IPS-15b (cell line): ENCODE measurements around the gene PIK3IP1.

Source experiments
- H3K27me3 ChIP-seq: one replicate; pipeline ENCODE4 v1.6.1; 2013; ENCODE audit warnings: low read length; ENCODE audit not compliant: control insufficient read depth, insufficient read depth
- H3K36me3 ChIP-seq: one replicate; pipeline ENCODE4 v1.6.1; 2013; ENCODE audit warnings: low read length; ENCODE audit not compliant: control insufficient read depth, insufficient read depth
- H3K4me1 ChIP-seq: one replicate; pipeline ENCODE4 v1.6.1; 2013; ENCODE audit warnings: mild to moderate bottlenecking, low read length; ENCODE audit not compliant: control insufficient read depth, insufficient read depth
- H3K4me3 ChIP-seq: one replicate; pipeline ENCODE4 v1.5.1; 2013; ENCODE audit warnings: low read depth, low read length
- H3K9ac ChIP-seq: one replicate; pipeline ENCODE4 v1.6.1; 2013; ENCODE audit warnings: low read depth, mild to moderate bottlenecking, low read length
- H3K9me3 ChIP-seq: one replicate; pipeline ENCODE4 v1.6.1; 2013; ENCODE audit warnings: mild to moderate bottlenecking, low read length; ENCODE audit not compliant: control insufficient read depth, insufficient read depth

Gene PIK3IP1

DNA sequence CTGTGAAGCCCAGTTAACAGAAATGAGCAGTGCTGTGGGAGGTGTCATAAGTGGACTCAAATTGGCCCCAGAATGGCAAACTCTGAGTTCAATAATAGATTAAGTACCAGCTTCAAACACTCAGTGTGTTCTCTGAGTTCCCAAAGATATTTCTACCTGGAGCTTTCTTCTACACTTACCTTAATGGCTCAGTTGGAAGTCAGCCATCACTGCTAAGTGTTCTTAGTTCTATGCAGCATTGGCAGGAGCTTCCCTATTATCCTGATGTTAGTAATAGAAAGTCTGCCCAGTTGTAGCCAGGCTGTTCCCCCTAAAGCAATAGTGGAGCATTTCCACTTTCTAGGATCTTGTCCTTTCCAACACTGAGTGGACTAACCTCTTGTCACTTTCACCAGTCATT lies 9.7 kb upstream of the PIK3IP1 start:
- Histone ChIP-seq H3K36me3 (no peaks in the 10 kb centered on the region), H3K27me3 (peaks cover 4% of the 10 kb centered on the region), H3K4me3 (no peak overlapping the region), H3K9ac (no peak overlapping the region), H3K9me3 (no peaks in the 10 kb centered on the region), H3K4me1 (no peaks in the 10 kb centered on the region)

DNA sequence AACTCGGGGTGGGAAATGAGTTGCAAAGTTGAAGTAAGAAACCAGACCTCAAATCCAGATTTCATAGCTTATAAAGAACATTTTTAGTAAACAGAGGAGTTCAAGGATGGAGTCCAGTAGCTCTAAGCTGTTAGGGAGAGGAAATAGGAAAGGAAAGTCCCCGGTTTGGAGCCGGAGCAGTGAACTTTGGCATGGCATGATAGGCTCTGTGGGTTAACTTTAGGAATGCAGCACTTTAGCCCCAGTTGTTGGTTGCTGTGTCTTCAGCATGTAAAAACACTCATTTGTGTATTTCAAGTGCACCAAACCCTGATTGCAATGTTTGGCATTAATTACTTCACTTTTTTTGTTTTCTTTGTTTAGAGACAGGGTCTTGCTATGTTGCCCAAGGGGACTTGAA lies 8.6 kb upstream of the PIK3IP1 start:
- Histone ChIP-seq H3K36me3 (no peaks in the 10 kb centered on the region), H3K4me3 (no peak overlapping the region), H3K9me3 (no peaks in the 10 kb centered on the region), H3K27me3 (peaks cover 4% of the 10 kb centered on the region), H3K4me1 (no peaks in the 10 kb centered on the region), H3K9ac (no peak overlapping the region)

DNA sequence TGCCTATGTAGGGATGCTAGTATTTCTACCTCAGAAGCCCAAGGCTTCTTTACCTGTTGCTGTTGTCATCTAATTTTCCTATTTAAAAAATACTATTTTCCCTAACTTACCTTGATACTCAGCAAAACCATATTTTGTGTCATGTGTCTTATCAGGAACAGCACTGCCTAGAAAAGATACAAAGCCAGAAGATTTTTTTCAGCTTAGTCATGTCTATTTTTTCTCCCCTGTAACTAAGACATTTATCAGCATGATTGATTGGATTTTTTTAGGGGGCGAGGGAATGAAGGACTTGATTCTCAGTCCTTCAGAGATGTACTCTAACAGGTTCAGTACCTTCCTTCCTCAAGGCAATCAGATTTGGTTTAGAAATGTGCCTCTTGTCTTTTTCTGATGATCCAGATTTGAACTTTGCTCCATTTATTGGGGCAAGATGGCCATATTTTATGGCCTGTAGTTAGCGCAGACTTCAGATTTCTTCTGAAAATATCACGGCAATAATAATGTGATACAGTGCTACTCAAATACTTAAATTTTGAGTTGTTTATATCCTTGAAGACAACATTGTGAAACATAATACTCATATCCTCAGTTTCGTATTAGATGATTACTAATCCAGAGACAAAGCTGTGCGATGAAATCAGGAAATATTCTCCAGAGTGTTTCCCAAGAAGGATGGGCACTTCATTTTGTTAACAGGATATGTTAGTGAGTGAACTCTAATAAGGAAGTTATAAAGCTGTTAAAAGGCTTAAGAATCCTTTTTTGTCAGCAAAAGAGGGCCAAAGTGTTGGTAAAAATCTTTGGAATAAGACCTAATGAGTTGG lies 3.8 kb upstream of the PIK3IP1 start:
- Histone ChIP-seq H3K4me3 (no peak overlapping the region), H3K27me3 (peaks cover 12% of the 10 kb centered on the region), H3K4me1 (peaks cover 5% of the 10 kb centered on the region), H3K36me3 (no peaks in the 10 kb centered on the region), H3K9ac (no peak overlapping the region), H3K9me3 (no peaks in the 10 kb centered on the region)

DNA sequence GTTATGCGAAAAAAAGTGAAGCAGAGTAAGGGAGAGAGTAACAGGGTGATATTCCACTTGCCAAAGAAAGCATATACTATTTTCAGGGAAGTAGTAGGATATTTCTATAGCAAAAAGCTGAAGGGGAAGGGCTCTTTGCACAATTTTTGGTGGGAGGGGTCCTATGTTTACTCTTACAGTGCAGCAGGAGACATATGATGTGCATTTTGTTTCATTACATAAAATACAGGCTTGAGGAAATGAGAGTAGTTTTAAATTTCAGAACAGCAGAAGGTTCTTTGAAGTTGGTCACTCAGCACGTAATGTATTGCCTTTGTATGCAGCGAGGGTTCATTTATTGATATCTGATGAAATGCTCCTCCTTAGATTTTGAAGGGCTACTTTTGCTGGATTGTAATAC lies 3.1 kb upstream of the PIK3IP1 start:
- H3K9me3 ChIP-seq: no peaks in the 10 kb centered on the region
- no peak overlapping the region for H3K9ac ChIP-seq
- peaks cover 5% of the 10 kb centered on the region for H3K4me1 ChIP-seq
- no peak overlapping the region for H3K4me3 ChIP-seq
- no peaks in the 10 kb centered on the region for H3K36me3 ChIP-seq
- peaks cover 13% of the 10 kb centered on the region for H3K27me3 ChIP-seq

DNA sequence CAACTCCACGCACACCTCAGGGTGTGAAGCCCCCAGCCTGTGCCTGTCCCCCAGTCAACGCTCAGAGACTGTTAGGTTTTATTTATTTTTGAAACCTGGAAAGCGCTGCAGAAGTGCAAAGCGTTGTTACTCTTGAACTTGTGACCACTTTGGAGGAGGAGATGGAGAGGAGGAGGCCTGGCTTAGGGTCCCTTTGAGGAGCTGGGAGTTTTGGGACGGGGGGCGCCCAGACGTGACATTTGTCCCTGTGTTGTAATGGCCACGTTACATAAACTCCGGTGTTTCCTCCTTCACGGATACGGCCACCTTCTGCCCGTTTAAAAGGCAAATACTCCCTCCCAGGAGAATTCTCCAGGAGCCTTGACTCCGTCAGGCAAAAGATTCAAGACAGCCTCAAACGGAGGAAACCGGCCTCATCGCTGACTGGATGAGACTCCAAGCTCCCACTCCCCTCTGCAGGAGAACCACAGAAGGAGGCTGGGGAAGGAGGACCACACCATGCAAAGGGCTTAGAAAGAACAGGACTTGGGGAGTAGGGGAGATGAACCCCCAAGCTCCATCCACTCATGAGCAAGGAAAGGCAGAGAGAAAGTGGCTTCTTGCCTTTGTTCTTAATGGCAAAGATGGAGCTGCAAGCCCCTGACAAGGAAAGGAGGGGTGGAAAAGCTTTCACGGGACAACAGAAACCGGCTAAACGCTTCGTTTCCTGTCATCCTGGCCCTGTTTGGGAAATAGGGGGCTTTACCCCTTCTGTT lies 630 bp downstream of the PIK3IP1 start:
- H3K4me1 ChIP-seq: peaks cover 5% of the 10 kb centered on the region
- H3K4me3 ChIP-seq: peak overlapping the region; percentile 67
- H3K9me3 ChIP-seq: no peaks in the 10 kb centered on the region
- peak overlapping the region; percentile 14 for H3K9ac ChIP-seq
- H3K36me3 ChIP-seq: no peaks in the 10 kb centered on the region
- H3K27me3 ChIP-seq: peaks cover 27% of the 10 kb centered on the region

DNA sequence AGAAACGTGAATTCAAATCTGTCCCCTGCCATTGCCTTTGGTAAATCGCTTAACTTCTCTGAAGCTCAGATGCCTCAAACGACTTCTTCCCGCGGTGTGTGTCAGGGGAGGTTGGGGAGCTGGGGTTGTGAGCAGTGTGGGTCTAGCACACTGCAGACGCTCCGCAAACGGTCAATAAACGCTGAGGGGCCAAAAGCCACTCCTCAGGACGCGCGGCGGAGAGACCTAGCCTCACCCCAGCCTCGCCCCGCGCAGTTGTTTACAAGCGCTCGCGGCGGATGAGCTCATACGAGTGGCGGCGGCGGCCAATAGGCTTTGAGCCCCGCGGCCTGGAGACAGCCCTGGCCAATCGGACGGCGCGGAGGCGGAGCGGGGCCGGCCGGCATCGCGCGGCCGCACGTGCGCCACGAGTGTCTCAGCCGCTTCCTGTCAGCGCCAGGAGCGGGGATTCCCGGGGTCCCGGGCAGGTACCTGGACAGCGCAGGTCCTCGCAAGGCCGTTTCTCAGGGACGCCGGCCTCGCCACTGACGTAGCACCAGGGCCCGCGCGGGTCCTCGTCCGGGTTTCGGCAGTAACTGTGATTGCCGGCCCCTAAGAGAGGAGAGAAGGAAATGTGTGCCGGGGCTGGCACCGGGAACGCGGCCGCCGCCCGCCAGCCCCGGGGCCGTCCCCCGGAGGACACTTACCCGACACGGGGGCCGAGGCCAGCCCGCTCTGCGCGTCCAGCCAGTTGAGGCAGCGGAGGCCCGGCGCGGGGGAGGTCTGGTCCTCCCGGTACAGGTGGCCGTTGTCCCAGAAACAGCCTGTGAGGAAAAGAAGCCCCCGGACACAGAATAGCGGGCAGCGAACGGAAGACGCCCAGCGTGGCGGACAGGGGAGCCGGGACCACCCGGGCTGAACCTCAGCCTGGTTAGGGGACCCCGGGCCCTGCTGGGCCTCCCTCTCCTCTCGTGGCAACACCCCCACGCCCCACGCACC lies 1.5 kb downstream of the PIK3IP1 start:
- peak overlapping the region; percentile 75 for H3K4me3 ChIP-seq
- no peaks in the 10 kb centered on the region for H3K9me3 ChIP-seq
- no peaks in the 10 kb centered on the region for H3K36me3 ChIP-seq
- peaks cover 27% of the 10 kb centered on the region for H3K27me3 ChIP-seq
- H3K4me1 ChIP-seq: peaks cover 5% of the 10 kb centered on the region
- no peak overlapping the region for H3K9ac ChIP-seq

DNA sequence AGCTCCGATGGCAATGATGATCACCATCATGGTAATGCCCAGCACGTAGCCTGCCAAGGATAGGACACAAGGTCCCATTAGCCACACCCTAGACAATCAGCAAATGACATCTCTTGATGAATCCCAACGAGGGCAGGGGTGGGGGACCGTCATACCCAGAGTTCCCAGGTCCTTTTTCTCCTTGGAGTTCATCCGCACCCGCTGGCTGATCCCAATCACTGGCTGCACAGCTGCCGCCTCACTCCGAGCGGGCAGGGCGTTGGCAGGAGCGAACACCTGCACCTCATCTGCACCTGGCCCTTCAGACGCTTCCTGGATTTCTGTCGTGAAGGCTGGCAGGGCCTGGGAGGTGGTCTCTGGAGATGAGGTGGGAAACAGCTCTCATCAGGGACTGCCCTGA lies 2.9 kb downstream of the PIK3IP1 start:
- Histone ChIP-seq H3K4me1 (peaks cover 5% of the 10 kb centered on the region), H3K9me3 (no peaks in the 10 kb centered on the region), H3K36me3 (no peaks in the 10 kb centered on the region), H3K4me3 (no peak overlapping the region), H3K27me3 (peaks cover 27% of the 10 kb centered on the region), H3K9ac (no peak overlapping the region)

DNA sequence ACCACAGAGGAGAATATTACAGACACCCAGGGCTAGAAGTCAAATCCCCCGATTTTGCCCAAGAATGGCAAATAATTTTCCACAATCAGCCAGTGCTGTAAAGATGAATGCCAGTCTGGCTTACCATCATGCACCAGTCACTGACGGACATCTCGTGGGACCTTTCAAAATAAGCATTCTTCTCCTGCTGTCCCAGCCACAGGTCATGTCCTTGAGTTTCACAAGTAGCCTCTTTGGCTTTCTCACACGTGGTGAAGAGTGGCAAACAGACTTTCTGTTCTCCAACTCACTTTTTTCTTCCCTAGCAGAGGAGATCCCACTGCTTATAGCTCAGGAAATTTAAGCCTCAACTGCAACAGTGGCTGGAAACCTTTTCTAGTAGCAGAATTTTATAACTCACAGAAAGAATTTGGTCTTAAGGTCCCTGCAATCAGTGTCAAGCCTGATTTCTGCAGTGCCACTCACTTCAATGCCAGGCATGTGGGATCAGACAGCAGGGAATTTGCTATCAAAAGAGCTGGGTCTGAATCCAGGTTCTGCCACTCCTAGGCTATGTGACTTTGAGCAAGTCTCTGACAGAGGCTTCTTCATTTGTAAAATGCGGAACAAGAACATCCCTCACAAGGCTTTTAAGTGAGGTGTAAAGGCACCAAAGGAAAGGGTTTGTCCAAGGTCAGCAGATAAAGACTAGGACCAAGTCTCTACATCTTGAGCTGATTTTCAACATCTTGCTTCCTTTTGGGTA lies 3.6 kb downstream of the PIK3IP1 start:
- H3K9me3 ChIP-seq: no peaks in the 10 kb centered on the region
- peaks cover 5% of the 10 kb centered on the region for H3K4me1 ChIP-seq
- H3K27me3 ChIP-seq: peaks cover 27% of the 10 kb centered on the region
- H3K36me3 ChIP-seq: no peaks in the 10 kb centered on the region
- no peak overlapping the region for H3K4me3 ChIP-seq
- no peak overlapping the region for H3K9ac ChIP-seq

DNA sequence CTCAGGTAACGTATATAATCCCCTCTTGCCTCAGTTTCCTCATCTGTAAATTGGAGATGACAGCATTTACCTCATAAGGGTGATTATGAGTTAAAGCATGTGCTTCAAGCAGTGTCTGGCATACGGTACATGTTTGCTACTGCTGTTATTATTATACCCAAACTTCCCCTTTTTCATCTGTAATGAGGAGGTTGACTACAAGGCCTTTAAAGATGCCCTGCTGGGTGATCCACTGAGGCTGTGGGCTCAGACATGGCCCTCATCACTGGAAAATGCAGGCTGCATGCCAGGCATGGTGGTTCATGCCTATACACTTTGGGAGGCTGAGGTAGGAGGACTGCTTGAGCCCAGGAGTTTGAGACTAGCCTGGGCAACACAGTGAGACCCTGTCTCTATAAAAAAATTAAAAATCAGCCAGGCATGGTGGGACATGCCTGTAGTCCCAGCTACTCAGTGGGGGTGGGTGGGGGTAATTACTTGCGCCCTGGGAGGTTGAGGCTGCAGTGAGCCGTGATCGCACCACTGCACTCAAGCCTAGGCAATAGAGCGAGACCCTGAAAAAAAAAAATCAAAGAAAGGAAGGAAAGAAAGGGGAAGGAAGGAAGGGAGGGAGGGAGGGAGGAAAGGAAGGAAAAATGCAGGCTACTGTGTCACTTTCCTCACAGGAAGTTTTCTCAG lies 4.3 kb downstream of the PIK3IP1 start:
- Histone ChIP-seq H3K9me3 (no peaks in the 10 kb centered on the region), H3K4me1 (peaks cover 5% of the 10 kb centered on the region), H3K4me3 (no peak overlapping the region), H3K36me3 (no peaks in the 10 kb centered on the region), H3K27me3 (peaks cover 27% of the 10 kb centered on the region), H3K9ac (no peak overlapping the region)

DNA sequence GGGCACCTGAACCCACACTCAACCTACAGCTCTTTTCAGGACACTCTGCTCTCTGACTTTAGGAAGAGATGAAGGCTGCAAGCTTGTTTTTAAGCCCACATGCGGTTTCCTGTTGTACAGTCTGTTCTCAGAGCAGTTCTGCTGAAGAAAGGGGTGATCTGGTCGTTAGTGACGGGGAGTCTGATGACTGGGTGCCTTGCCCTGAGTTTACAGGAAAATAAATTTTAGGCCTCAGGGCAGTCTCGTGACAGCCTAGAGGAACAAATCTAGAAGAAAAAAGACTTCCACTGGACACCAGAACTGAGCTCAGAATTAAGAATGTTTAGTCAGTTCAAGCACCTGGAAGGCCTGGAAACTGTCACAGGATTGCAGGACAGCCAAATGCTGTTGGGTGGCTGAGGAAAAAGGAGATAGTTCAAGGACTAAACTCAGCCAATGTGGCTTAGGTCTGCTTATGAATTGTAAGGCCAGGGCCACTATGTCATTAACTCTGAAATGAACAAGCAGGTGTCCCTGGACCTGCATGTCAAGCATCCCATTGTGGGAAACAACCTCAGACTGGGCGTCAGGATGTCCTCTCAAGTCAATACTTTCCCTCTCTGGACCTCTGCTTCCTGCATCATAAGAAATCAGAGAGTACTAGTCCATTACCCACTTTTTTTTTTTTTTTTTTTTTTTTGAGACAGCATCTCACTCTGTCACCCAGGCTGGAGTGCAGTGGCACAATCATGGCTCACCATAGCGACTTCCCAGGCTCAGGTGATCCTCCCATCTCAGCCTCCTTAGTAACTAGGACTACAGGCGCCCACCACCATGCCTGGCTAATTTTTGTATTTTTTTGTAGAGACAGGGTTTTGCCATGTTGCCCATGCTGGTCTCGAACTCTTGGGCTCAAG lies 5.7 kb downstream of the PIK3IP1 start:
- Histone ChIP-seq H3K36me3 (no peaks in the 10 kb centered on the region), H3K9ac (no peak overlapping the region)

More for the DNA sequence above, 5.7 kb downstream of the PIK3IP1 start:
- Histone ChIP-seq H3K9me3 (no peaks in the 10 kb centered on the region), H3K4me1 (no peaks in the 10 kb centered on the region), H3K27me3 (peaks cover 22% of the 10 kb centered on the region), H3K4me3 (no peak overlapping the region)
